ENCODE measurements around the gene SMIM21.

DNA sequence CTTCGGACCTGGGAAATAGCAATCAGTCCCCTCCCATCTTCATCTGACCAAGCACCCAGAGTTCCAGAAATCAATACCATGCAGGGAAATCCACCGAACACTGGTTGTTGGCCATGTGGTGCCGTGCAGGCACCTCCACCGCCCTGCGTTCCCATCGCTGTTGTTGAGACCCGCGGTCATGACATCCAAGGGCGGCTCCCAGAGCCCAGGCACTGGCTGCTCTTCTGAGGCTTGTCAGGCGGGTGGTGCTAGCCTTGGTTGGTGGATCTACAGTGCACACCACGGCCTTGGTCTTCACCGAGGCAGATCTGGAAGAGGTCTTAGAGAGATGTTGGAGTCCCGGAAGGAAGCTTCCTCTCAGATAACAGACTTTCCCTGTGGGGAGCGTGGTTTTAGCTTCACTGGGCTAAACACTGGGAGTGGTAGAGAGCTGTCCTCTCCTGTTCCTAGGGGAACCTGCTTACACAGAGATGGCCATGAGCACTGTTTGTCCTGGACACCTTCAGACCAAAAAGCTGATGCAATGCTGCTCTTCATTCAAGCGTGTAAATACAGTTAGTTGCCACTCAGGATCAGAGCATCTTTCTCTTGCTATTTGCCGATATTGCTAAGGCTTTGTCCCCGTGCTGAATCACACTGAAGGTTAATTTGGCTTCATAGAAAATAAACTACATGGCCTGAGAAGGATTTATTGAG, 58.3 kb downstream of the SMIM21 start:
- no peak for TF ChIP-seq POLR2A (IDR thresholded peaks at IDR 0.05)
- TF ChIP-seq, protein P1, sequence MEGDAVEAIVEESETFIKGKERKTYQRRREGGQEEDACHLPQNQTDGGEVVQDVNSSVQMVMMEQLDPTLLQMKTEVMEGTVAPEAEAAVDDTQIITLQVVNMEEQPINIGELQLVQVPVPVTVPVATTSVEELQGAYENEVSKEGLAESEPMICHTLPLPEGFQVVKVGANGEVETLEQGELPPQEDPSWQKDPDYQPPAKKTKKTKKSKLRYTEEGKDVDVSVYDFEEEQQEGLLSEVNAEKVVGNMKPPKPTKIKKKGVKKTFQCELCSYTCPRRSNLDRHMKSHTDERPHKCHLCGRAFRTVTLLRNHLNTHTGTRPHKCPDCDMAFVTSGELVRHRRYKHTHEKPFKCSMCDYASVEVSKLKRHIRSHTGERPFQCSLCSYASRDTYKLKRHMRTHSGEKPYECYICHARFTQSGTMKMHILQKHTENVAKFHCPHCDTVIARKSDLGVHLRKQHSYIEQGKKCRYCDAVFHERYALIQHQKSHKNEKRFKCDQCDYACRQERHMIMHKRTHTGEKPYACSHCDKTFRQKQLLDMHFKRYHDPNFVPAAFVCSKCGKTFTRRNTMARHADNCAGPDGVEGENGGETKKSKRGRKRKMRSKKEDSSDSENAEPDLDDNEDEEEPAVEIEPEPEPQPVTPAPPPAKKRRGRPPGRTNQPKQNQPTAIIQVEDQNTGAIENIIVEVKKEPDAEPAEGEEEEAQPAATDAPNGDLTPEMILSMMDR (IDR thresholded peaks at IDR 0.05) = no peak
- TF ChIP-seq EP300 (IDR thresholded peaks at IDR 0.05) = no peak
